Caco-2 (cell line): ENCODE results near the gene PARP4. TPM values are rescaled to one million over a fixed set of nuclear protein-coding genes. Genes with fewer than 3 reads are reported as not detected.
"Not testable (repeated sequence)": the region's sequence is repeated elsewhere in the genome, so short reads cannot be mapped to it uniquely, and the experiment has no call there.

ENCODE experiments used
- BruUV-seq: library from RNA; stranded (reverse); fragments of 400-500 nt; replicated peaks from 2 replicates; lab custom pipeline; 2021; lab: Mats Ljungman, UMichigan
- CTCF ChIA-PET: fragments of 300-600 bp; sonication (Branson Sonifier 250); formaldehyde crosslinking; loops from one replicate; lab custom pipeline; 2022; ENCODE audit warnings: antibody characterized with exemption; lab: Charles Lee
- POLR2A ChIA-PET: fragments of 300-600 bp; sonication (Branson Sonifier 250); formaldehyde crosslinking; loops from one replicate; lab custom pipeline; 2022; ENCODE audit warnings: antibody characterized with exemption; lab: Charles Lee
- DNase-seq, 2 experiments: peaks; one replicate each; pipeline versions ENCODE4 v3.0.0 to v3.0.0-alpha.2; 2020 to 2022
- H3K27me3 ChIP-seq: replicated peaks from 2 replicates; pipeline ENCODE4 v1.6.0; 2011; ENCODE audit warnings: low read length; ENCODE audit not compliant: control insufficient read depth, insufficient read depth
- H3K36me3 ChIP-seq: 2 replicates; pipeline ENCODE4 v1.5.1; 2011; ENCODE audit warnings: low read length; ENCODE audit not compliant: control insufficient read depth, insufficient read depth
- H3K4me1 ChIP-seq: fragments of 250-450 bp; sonication (Bioruptor Pico); 2 replicates; pipeline ENCODE4 v1.5.1; 2020; ENCODE audit warnings: mild to moderate bottlenecking
- H3K4me3 ChIP-seq: 2 replicates; pipeline ENCODE4 v1.5.1; 2011; ENCODE audit warnings: low read depth, mild to moderate bottlenecking, control low read depth, low read length
- H3K9me3 ChIP-seq: fragments of 250-450 bp; sonication (Bioruptor Pico); 2 replicates; pipeline ENCODE4 v1.5.1; 2020; ENCODE audit warnings: mild to moderate bottlenecking, moderate library complexity
- H3K27ac Mint-ChIP-seq: one replicate; pipeline ENCODE4 v1.8.0; 2022; ENCODE audit warnings: mixed read lengths; ENCODE audit not compliant: unreplicated experiment
- H3K27me3 Mint-ChIP-seq: one replicate; pipeline ENCODE4 v1.8.0; 2022; ENCODE audit warnings: mixed read lengths; ENCODE audit not compliant: insufficient read depth, unreplicated experiment
- H3K36me3 Mint-ChIP-seq: one replicate; pipeline ENCODE4 v1.8.0; 2022; ENCODE audit warnings: mild to moderate bottlenecking, mixed read lengths; ENCODE audit not compliant: insufficient read depth, unreplicated experiment
- H3K4me1 Mint-ChIP-seq: one replicate; pipeline ENCODE4 v1.8.0; 2022; ENCODE audit warnings: low read depth, mixed read lengths; ENCODE audit not compliant: unreplicated experiment
- H3K4me3 Mint-ChIP-seq: one replicate; pipeline ENCODE4 v1.8.0; 2022; ENCODE audit warnings: mild to moderate bottlenecking, moderate library complexity, mixed read lengths; ENCODE audit not compliant: unreplicated experiment
- H3K9me3 Mint-ChIP-seq: one replicate; pipeline ENCODE4 v1.8.0; 2022; ENCODE audit warnings: mixed read lengths; ENCODE audit not compliant: unreplicated experiment
- intact Hi-C: fragments of 100-400 bp; cut with micrococcal nuclease; formaldehyde crosslinking; loops from one replicate; pipeline ENCODE4 v1.10.0; 2022; ENCODE audit not compliant: unreplicated experiment
- total RNA-seq: library from RNA; stranded (reverse); gene quantifications from 2 replicates; pipeline ENCODE4 v1.2.3, GENCODE V29; 2022

Gene PARP4
- total RNA-seq, 1 experiment from 2014 or later, result 29.7 TPM

DNA sequence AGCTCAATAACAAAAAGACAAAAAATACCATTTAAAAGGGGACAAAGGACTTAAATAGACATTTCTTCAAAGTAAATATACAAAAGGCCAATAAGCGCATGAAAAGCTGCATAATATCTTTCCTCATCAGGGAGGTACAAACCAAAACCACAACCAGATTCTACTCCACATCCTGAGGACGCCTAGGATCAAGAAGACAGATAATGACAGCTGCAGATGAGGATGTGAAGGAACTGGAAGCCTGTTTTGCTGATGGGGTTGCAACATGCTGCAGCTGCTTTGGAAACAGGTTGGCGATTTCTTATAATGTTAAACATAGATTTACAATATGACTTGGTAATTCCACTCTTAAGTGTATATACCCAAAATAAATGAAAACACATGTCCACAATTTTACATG is 132.4 kb downstream of the PARP4 start:
- intact Hi-C loops, H3K9me3 Mint-ChIP-seq, H3K36me3 ChIP-seq, H3K4me1 ChIP-seq, DNase-seq, POLR2A ChIA-PET, CTCF ChIA-PET, BruUV-seq, H3K4me3 Mint-ChIP-seq, H3K27me3 ChIP-seq, H3K4me3 ChIP-seq, H3K9me3 ChIP-seq, H3K27ac Mint-ChIP-seq, H3K4me1 Mint-ChIP-seq, H3K36me3 Mint-ChIP-seq: not testable (repeated sequence)
- H3K27me3 Mint-ChIP-seq, result peaks cover 11% of the 10 kb centered on the region

DNA sequence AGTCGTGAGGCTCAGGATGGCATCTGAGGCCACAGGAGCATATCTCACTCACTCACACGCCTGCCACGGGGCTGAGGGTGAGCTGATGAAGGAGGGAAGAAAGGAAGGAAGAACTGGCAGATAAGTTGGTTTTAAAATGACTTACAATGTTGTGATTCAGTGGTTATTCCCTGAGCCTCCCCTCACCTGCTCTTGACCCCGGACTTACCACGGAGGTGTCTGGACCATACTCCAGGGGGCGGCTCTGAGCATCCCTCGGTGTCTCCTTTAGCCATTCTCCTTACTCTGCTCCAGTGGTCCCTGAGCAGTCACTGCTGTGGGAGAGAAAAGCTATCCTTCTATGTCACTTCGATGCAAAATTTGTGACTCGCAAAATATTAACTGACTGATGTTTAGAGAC is 141.3 kb downstream of the PARP4 start:
- H3K4me1 ChIP-seq, H3K4me3 ChIP-seq, POLR2A ChIA-PET, H3K27ac Mint-ChIP-seq, H3K27me3 Mint-ChIP-seq, H3K4me1 Mint-ChIP-seq, DNase-seq, CTCF ChIA-PET, intact Hi-C loops, H3K36me3 Mint-ChIP-seq, H3K36me3 ChIP-seq, BruUV-seq, H3K27me3 ChIP-seq, H3K4me3 Mint-ChIP-seq, H3K9me3 ChIP-seq: not testable (repeated sequence)
- H3K9me3 Mint-ChIP-seq, result peaks cover 21% of the 10 kb centered on the region

Other genes starting within 250 kb of the PARP4 start
- gene C1QTNF9, start 203.2 kb downstream of the PARP4 start, total RNA-seq, result not detected in 2 replicates
- not detected in 2 replicates for gene ATP12A, start 167.6 kb upstream of the PARP4 start, total RNA-seq